GM19395 (cell line): ENCODE measurements around the gene ZNF146.
A peak's percentile ranks its signal among the peaks of the same experiment; 100 is the strongest.
"Not testable (repeated sequence)": the region's sequence is repeated elsewhere in the genome, so short reads cannot be mapped to it uniquely, and the experiment has no call there.

Source experiments
- ATAC-seq: cut with Tn5 transposase; IDR thresholded peaks from one replicate; pipeline ENCODE4 v1.9.1; 2021; ENCODE audit warnings: mild to moderate bottlenecking, moderate library complexity; ENCODE audit not compliant: unreplicated experiment

ZNF146 gene

DNA sequence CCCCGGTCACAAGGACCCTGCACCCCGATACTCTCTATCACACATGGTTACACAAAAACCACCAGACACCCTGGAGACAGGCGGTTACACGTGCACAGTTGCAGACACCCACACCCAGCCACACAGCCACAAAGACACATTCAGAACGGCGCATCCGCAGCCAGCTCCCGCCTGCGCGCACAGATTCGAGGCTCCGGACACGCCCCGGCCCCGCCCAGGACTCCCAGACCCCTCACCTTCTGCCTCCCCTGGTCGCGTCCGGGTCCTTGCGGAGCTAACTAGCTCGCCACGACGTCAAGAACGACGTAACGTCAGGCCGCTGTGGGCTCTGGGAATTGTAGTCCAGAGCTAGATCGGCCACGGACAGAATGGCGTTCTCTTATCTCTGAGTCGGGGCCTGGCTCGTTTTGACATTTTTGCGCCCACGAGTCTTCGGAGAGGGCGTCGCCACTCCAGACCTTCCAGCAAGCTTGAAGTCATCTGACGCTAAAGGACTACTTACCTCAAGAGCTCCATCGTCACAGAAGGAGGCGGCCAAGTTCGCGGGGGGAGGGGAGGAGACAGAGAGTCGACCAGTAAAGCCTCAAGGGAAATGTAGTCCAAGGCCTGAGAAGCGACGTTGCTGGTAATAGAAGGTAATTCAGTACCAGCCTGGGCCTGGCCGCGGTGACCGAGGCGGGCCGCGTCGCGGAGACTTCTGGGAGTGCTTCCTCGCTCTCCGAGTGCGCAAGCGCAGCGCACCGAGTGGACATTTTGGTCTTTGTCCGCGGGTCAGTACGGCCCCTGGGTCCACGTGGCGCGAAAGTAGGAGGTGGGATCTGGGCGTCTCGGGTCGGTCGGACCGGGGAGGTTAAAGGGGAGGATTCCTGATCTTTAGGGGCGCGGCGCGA is at the start of gene ZNF146, which contains the start of gene ZNF565:
Gene ZNF146, plus strand, starts transcription at position 721 of the 890 bp plus-strand sequence. CDS start 21,335 bp downstream, outside the sequence.
Gene ZNF565, minus strand, starts transcription at position 280 of the 890 bp plus-strand sequence. CDS start 12,680 bp downstream, outside the sequence.
- peak; percentile 94 for ATAC-seq

DNA sequence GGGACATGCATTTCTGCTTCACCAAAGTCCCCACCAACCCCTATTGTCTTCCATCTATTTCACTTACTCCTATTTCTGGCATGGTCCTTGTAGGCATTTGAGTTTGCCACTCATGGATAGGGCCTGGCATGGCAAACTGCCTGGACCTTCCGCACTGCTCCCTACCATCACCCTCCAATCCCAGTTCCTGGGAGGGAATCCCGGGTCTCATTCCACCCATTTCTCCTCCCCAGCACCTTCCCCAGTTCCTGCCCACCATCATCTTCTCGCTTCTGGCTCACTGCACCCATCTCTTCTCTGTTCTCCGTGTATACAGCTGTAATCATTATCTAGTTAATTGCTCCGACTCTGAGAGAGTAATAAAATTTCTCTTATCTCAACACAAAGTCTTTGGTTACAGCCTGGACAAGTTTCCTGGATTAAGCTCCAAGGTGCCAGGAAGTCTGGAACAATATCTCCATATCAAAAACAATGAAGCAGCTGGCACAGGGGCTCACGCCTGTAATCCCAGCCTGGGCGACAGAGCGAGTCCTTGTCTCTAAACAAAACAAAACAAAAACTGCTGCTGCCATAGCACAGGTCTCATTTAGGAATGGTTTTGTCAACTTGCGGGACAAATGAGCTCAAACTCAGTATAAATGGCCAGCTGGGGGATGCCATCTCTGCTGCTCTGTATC is 45.7 kb upstream of the ZNF146 start:
- ATAC-seq = no peak

DNA sequence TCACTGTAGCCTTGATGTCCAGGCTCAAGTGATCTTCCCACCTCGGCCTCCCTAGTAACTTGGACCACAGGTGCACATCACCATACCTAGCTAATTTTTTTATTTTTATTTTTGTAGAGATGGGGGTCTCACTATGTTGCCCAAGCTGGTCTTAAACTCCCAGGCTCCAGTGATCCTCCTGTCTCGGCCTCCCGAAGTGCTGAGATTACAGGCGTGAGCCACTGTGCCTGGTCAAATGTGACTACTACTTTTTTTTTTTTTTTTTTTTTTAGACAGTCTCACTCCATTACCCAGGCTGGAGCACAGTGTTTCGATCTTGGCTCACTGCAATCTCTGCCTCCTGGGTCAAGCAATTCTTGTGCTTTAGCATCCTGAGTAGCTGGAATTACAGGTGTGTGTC is 42.1 kb upstream of the ZNF146 start:
- ATAC-seq = no peak

DNA sequence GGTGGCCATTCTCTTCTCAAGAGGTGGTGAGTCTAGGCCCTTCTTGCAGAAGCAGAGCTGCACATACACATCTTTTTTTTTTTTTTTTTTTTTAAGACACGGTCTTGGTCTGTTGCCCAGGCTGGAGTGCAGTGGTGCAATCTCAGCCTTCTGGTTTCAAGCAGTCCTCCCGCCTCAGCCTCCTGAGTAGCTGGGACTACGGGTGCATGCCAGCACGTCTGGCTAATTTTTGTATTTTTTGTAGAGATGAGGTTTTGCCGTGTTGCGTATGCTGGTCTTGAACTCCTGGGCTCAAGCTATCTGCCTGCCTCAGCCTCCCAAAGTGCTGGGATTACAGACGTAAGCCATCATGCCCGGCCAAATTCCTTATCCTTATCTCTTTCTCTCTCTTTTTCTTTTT is 41.1 kb upstream of the ZNF146 start:
- not testable (repeated sequence) for ATAC-seq

DNA sequence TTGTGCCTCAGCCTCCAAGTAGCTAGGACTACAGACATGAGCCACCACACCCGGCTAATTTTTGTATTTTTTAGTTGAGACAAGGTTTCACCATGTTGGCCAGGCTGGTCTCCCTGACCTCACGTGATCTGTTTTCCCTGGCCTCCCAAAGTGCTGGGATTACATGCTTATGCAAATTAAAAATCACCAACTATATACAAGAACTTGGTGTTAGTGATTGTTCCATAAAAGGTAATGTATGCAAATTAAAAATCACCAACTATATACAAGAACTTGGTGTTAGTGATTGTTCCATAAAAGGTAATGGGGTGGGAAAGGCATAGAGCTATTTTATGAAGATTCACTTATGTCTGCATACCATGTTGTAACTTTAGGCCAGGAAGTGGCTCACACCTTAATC is 35.8 kb upstream of the ZNF146 start:
- not testable (repeated sequence) for ATAC-seq

DNA sequence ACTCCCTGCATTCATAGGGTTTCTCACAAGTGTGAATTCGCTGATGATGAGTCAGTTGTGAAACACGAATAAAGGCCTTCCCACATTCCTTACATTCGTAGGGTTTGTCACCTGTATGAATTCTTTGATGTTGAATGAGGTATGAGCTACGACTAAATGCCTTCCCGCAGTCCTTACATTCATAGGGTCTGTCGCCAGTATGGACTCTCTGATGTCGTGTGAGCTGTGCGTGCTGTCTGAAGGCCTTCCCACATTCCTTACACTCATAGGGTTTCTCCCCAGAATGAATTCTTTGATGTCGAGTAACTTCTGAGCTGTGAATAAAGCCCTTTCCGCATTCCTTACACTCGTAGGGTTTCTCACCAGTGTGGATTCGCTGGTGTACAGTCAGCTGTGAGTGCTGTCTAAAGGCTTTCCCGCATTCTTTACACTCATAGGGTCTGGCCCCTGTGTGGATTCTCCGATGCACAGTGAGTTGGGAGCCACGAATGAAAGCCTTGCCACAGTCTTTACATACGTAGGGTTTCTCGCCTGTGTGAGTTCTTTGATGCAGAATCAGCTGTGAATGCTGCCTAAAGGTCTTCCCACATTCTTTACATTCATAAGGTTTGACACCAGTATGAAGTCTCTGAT is 32.2 kb upstream of the ZNF146 start:
- no peak for ATAC-seq

DNA sequence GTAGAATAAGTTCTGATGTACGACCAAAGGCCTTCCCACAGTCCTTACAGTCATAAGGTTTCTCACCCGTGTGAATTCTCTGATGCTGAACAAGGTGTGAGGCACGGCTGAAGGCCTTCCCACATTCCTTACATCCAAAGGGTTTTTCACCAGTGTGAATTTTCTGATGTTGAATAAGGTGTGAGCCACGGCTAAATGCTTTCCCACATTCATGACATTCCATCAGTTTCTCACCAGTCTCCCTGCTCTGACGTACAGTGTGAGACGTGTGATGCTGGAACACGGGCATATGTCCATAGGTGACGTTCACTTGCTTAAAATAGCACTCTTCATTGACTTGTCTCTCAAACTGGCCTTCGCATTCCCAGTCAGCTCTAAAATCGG is 31.7 kb upstream of the ZNF146 start:
- ATAC-seq = no peak

DNA sequence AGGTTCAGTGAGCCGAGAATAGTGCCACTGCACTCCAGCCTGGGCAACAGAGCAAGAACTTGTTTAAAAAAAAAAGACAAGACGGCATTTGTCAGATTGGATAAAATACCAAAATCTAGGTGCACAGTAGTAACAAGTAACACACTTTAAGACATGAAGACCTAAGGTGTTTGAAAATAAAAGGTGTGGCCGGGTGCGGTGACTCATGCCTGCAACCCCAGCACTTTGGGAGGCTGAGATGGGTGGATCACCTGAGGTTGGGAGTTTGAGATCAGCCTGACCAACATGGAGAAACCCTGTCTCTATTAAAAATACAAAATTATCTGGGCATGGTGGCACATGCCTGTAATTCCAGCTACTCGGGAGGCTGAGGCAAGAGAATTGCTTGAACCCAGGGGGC is 28.2 kb upstream of the ZNF146 start:
- ATAC-seq = not testable (repeated sequence)

DNA sequence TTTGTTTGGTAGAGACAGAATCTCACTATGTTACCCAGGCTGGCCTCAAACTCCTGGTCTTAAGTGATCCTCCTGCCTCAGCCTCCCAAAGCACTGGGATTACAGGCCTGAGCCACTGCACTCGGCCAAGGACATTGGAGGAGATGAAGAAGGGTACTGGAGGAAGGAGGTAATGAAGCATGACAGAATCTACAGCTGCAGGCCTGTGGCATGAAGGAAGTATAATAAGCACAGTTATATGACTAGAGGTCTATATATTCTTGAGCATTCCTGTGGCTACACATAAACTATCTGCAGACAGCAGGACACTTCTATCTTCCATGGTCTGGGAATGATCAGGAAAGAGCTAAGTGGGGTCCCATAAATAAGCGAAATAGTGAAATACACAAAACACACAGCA is 18.7 kb upstream of the ZNF146 start:
- ATAC-seq = no peak

DNA sequence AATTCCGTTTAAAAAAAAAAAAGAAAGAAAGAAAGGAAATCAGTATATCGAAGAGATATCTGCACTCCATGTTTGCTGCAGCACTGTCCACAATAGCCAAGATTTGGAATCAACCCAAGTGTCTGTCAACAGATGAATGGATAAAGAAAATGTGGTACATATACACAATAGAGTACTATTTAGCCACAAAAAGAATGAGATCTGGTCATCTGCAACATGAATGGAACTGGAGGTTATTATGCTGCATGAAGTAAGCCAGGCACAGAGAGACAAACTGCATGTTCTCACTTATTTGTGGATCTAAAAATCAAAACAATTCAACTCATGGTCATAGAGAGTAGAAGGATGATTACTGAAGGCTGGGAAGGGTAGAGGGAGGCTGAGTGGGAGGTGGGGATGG is 16.8 kb upstream of the ZNF146 start:
- no peak for ATAC-seq

DNA sequence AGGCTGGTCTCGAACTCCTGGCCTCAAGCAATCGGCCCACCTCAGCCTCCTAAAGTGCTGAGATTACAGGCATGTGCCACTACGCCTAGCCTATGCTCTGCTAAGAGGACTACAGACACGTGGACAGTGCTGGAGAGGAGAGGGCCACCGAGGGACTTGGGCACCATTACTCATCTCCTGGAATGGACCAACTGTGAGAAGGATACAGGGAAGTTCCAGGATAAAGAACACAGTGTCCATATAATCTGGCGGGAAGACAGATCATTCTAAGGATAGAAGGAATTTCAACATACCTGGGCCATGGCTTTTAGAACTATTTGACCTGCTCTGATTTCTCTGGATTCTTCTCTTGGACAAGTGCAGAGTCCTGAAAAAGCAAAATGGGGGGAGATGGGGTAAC is 13.2 kb upstream of the ZNF146 start:
- no peak for ATAC-seq

DNA sequence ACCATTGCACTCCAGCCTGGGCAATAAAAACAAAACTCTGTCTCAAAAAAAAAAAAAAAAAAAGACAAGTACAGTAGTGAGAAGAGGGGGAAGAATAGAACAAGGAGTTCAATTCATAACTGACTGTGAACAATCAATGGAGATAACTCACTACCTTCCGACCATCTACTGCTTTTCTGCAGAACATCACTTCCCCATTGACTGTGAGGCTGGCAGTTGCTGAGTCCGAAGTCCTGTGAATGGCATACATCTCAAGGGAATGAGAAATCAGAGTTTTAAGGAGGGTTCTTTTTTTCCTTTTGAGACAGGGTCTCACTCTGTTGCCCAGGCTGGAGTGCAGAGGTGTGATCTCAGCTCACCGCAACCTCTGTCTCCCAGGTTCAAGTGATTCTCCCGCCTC is 11.6 kb upstream of the ZNF146 start:
- no peak for ATAC-seq

DNA sequence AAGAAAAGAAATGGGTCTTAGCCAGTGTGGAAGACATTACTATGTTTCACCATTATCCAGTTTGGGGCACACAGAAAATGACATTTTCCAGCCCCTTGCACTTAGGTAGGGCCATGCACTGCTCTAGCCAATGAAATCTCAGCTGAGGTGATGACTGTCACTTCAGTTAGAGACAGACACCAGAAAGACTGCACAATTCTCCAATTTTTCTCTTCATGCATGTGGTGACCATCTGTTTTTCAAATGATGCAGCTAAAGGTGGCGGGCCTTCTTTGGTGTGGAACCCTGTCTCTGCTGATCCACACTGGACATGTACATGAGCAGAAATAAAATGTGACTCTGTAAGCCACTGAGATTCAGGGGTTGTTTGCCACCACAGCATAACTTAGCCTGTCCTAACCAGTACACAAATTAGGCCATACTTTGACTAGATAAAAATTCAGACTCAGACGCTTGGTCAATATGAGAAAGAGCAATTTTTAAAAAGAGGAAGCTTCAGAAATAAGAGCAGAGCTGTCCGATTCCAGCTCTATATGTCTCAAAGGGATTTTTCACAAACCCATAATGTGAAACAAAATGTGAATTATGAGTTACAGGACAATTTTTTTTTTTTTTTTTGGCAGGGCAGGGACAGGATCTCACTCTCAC is 7.2 kb upstream of the ZNF146 start:
- ATAC-seq = peak; percentile 58

DNA sequence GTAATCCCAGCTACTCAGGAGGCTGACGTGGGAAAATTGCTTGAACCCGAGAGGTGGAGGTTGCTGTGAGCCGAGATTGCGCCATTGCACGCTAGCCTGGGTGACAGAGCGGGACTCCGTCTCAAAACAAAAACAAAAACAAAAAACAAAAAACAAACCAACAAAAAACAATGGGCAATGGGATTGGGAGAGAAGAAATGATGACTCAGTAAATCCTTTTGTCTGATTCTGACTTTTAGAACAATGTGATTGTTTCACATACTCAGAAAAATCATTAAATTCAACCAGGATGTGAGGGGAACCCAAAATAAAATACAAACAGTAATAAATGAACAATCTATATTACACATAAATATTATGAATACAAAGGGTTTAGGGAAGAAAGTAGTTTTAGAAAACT is 5.5 kb upstream of the ZNF146 start:
- no peak for ATAC-seq

DNA sequence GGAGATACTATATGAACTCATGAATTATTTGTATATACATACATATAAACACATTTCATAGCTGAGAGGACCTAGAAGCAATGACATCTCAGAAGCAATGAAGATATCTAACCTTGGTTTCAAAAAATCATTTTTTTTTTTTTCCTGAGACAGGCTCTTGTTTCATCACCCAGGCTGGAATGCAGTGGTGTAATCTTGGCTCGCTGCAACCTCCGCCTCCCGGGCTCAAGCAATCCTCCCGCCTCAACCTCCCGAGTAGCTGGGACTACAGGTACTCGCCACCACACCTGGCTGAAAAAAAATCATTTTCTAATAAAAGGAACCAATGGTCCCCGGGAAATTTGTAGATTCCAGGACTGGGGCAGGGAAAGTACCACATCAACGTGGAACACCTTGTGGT is 4.4 kb upstream of the ZNF146 start:
- no peak for ATAC-seq

DNA sequence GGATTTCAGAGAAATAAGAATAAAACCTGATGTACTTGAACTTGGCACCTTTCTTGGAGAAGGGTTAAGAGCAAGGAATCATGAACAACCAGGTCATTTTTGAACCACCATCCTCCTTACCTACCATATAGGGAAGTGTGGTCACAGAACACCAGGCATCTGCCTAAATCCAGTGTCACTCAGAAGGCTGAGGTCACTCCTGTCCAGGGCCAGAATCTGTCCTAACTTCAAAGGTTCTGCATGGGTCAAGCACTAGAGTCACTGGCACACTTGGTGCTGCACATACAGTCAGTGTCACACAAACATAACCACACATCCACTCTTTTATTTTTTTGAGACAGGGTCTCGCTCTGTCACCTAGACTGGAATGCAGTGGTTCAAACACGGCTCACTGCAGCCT is 2.0 kb upstream of the ZNF146 start:
- ATAC-seq = no peak

DNA sequence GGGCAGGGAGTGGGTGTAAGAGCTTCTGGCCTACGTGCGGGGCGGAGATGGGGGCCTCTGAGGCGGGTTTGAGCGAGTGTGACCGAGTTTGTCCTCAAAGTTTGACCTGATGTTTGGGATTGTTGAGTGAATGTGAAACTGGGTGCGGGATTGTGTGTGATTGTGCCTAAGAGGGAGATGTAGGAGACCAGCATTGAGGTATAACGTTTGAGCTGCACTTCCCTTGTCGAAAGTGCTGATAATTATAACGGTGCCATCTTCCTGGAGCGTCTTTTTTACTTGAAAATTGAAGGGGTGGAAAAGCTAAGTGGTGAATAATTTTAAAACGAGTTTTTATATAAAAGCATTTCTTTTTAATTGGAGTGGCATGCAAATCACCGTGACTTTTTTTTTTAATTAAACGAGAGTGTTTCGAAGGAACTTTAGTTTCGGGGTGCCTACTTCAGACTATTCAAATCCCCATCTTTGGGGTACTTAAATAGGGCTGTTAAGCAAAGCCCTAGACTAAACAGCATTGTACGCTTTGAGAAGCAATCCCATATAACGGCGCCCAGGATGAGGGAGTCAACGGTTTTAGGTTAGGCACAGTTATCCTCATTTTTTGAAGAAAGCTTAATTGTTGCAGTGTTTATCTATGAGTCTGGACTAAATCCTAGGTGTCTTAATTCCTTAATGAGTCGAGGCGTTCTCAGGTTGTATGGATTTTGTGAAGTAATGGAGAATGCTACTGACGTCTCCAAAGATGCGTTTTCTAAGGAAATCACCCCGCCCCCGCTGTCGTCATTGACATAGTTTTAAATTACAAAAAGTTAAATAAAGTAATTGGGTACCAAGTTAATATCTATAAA is 594 bp downstream of the ZNF146 start:
- ATAC-seq = peak; percentile 11

DNA sequence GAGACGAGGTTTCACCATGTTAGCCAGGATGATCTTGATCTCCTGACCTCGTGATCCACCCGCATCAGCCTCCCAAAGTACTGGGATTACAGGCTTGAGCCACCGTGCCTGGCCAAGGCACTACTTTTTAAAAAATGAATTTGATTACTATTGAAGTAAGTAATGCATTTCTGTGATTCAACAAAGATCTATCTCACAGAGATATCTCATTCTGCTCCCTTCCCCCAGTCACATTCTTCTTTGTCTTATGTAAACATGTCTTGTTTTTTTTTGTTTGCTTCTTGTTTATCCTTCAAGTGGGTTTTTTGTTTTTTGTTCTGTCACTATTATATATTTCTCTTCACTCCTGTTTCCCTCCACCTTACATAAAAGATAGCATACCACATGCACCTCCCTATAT is 6.6 kb downstream of the ZNF146 start:
- no peak for ATAC-seq

DNA sequence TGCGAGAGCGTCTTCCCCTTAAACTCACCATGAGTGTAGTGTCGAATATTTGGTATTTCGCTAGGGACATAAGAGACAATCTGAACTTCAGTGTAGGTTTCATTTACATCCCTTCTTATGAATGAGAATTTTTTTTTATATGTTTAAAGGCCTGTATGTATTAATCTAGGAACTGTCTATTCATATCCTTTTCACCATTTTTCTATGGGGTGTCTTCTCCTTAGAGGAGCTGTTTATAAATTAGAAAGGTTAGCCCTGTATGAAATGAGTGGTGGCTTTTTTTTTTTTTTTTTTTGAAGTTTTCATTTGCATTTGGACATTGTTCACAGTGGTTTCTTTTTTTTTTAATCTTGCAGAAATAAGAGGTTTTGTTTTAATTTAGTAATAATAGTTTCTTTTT is 7.6 kb downstream of the ZNF146 start:
- no peak for ATAC-seq

DNA sequence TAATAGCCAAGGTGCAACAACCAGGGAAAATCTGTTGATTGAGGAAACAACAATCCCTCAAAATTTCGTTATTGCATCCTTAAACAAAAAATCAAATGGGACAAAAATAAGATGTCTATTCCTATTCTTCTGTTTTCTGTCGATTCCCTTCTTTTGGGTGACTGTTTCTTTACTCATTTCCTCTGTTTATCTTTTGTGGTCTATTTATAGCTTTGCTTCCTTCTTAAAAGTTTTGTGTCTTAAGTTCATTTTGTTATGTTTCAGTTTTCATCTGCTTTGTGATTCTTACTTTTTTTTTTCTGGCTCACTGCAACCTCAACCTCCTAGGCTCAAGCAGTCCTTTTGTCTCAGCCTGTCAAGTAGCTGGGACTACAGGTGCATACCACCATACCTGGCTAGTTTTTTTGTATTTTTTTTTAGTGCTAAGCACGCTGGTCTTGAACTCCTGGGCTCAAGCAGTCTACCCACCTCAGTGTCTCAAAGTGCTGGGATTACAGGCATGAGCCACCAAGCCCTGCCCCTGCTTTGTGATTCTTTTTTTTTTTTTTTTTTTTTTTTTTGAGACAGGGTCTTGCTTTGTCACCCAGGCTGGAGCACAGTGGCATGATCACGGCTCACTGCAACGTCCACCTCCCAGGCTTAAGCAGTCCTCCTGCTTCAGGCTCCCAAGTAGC is 10.4 kb downstream of the ZNF146 start:
- no peak for ATAC-seq
